Pancreas (tissue), 10 donors: Measurements from ENCODE around the gene GALNT7. TPM values are rescaled to one million over a fixed set of nuclear protein-coding genes. Genes with fewer than 3 reads are reported as not detected.

Experiments
- ATAC-seq, 4 donors: fragments of 200-7000 bp; cut with Tn5 transposase; one replicate each; pipeline versions ENCODE4 v1.8.0 to v1.9.1; 2020; ENCODE audit warnings: mild to moderate bottlenecking in 4 of 4, moderate library complexity in 4 of 4
- DNase-seq, 6 donors: peaks; one replicate each; pipeline ENCODE4 v3.0.0-alpha.2; 2020
- FAIRE-seq: peaks from 2 replicates; lab custom pipeline; 2012; peaks lifted over from hg19 to GRCh38; lab: Jason Lieb, UNC
- H3K27ac ChIP-seq, 4 donors: fragments of 200-600 bp; sonication (generic); 1 replicate in 3 of 4; 2 replicates in 1 of 4; pipeline versions ENCODE4 v1.5.0 to v1.8.0; 2020
- H3K27me3 ChIP-seq, 4 donors: fragments of 200-600 bp; one replicate each; pipeline ENCODE4 v1.8.0; 2021
- H3K36me3 ChIP-seq, 3 donors: fragments of 200-600 bp; sonication (generic) in 1 of 3; one replicate each; pipeline versions ENCODE4 v1.5.0 to v1.8.0; 2020 to 2021
- H3K4me1 ChIP-seq, 3 donors: fragments of 200-600 bp; one replicate each; pipeline ENCODE4 v1.8.0; 2021
- H3K4me3 ChIP-seq, 4 donors: fragments of 200-600 bp; sonication (generic) in 2 of 4; one replicate each; pipeline versions ENCODE4 v1.5.0 to v1.8.0; 2020 to 2021
- H3K9me3 ChIP-seq, 4 donors: fragments of 200-600 bp; one replicate each; pipeline ENCODE4 v1.8.0; 2021
- CTCF ChIP-seq, 4 donors: fragments of 200-600 bp; sonication (generic) in 3 of 4; IDR thresholded peaks; one replicate each; pipeline versions ENCODE4 v1.5.0 to v1.8.0; 2021; ENCODE audit warnings: antibody characterized with exemption in 4 of 4
- WGBS, 2 donors: extraction: QIAGEN DNeasy Blood & Tissue Kit; methylation state at CpG; one replicate each; pipeline ENCODE4 v1.1.7; 2013; 5-methylcytosine and 5-hydroxymethylcytosine counted together
- intact Hi-C, 3 donors: fragments of 100-400 bp; cut with DNase I; formaldehyde crosslinking; loops; one replicate each; pipeline versions ENCODE4 v1.11.1 to v1.14.2; 2022
- polyA plus RNA-seq, 2 donors: library from polyadenylated mRNA; stranded (reverse); fragments of 200-250 nt; gene quantifications; one replicate each; pipeline ENCODE4 v1.2.3, GENCODE V29; 2013
- total RNA-seq, 6 donors: library from RNA; stranded (reverse); fragmentation: NEBNext Ultra II Directional in 4 of 6; extraction: Animal tissue kit (Norgen Biotek cat#: 25700) in 4 of 6; gene quantifications; one replicate each; pipeline versions ENCODE4 v1.2.1 to v1.2.4, GENCODE V29; 2021 to 2023
- donor health status: healthy with polysubstance abuse.
- donor health status: DM: no; HTN: no; CAD: no; lungs with moderate emphysema.
- donor health status: DM: no; HTN: no; CAD: no.
- donor health status: control.
- donor health status: control.
- donor health status: Bipolar disorder and iron deficiency.
- donor health status: DM: yes; HTN: yes; CAD: no.
- donor health status: DM: no; HTN: no; CAD: no.
- donor health status: DM: no; HTN: no; CAD: no.
- donor health status: DM: yes; HTN: yes; CAD: no.

The GALNT7 gene
- total and polyA plus RNA-seq, 8 donors: 5.7 to 31.2 (median 23.0) TPM

- intact Hi-C loops: no loop called here
- Histone ChIP-seq H3K36me3 (no peaks in the 10 kb centered on the region), H3K4me1 (no peaks in the 10 kb centered on the region), H3K27me3 (no peaks in the 10 kb centered on the region), H3K27ac (no peak overlapping the region), H3K9me3 (no peaks in the 10 kb centered on the region), H3K4me3 (no peak overlapping the region)
- 84 to 88% methylated on average over 7 of the region's 7 CpGs for WGBS, 2 donors
- ATAC-seq (no peak), DNase-seq (no peak), FAIRE-seq (no peak)
- no peak for TF ChIP-seq CTCF (IDR thresholded peaks at IDR 0.05)
These were observed 44.3 kb upstream of the GALNT7 start for GRCh38 chr4:173124209-173124865.

- no peak for TF ChIP-seq CTCF (IDR thresholded peaks at IDR 0.05)
- no peak for DNase-seq
- H3K4me1 ChIP-seq: no peaks in the 10 kb centered on the region
- 79 to 83% methylated on average over 4 of the region's 4 CpGs for WGBS, 2 donors
- H3K4me3 ChIP-seq: no peak overlapping the region
- no peaks in the 10 kb centered on the region for H3K27me3 ChIP-seq
- ATAC-seq: no peak
- no peak overlapping the region for H3K27ac ChIP-seq
- intact Hi-C loops: no loop called here
- H3K36me3 ChIP-seq: no peaks in the 10 kb centered on the region
- H3K9me3 ChIP-seq: no peaks in the 10 kb centered on the region
- no peak for FAIRE-seq
These were observed 43.3 kb upstream of the GALNT7 start for GRCh38 chr4:173125216-173125812.

GRCh38 chr4:173128199-173128890 is 40.3 kb upstream of the GALNT7 start:
- H3K4me3 ChIP-seq: no peak overlapping the region
- intact Hi-C loops: no loop called here
- H3K27me3 ChIP-seq: no peaks in the 10 kb centered on the region
- 83 to 85% methylated on average over 6 of the region's 6 CpGs for WGBS, 2 donors
- H3K4me1 ChIP-seq: no peaks in the 10 kb centered on the region
- FAIRE-seq (no peak), DNase-seq (no peak), ATAC-seq (no peak)
- no peaks in the 10 kb centered on the region for H3K36me3 ChIP-seq
- H3K27ac ChIP-seq: no peak overlapping the region
- no peak for TF ChIP-seq CTCF (IDR thresholded peaks at IDR 0.05)
- H3K9me3 ChIP-seq: no peaks in the 10 kb centered on the region

GRCh38 chr4:173130687-173131086 is 37.9 kb upstream of the GALNT7 start:
- 94 to 99% methylated on average over 5 of the region's 5 CpGs for WGBS, 2 donors
- DNase-seq (no peak), FAIRE-seq (no peak), ATAC-seq (no peak)
- H3K4me1 ChIP-seq: no peaks in the 10 kb centered on the region
- no peak overlapping the region for H3K27ac ChIP-seq
- TF ChIP-seq CTCF (IDR thresholded peaks at IDR 0.05): no peak
- no peaks in the 10 kb centered on the region for H3K27me3 ChIP-seq
- no peaks in the 10 kb centered on the region for H3K36me3 ChIP-seq
- no peaks in the 10 kb centered on the region for H3K9me3 ChIP-seq
- no peak overlapping the region for H3K4me3 ChIP-seq
- intact Hi-C loops: no loop called here

DNA sequence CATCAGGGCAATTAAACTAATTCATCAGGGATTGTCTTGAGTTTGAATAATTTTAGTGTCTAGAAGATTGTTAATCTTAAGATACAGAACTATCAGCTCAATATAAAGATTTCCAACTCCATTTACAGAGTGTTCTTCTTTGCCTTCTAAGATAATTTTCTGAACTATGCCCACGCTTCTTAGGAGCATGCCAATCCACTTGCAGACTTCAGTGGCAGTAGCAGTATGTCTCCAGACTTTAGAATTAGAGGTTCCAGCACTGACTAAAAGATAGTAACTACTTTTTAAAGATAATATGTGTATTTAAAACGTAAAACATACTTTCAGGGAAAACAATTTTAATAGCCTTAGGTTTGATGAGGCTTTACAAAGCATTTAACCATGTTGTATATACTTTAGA is 34.2 kb upstream of the GALNT7 start:
- no peaks in the 10 kb centered on the region for H3K36me3 ChIP-seq
- ATAC-seq (no peak), DNase-seq (no peak), FAIRE-seq (no peak)
- intact Hi-C loops: no loop called here
- no peaks in the 10 kb centered on the region for H3K4me1 ChIP-seq
- no peaks in the 10 kb centered on the region for H3K27me3 ChIP-seq
- WGBS, 2 donors: 90 to 93% methylated on average over 2 of the region's 2 CpGs
- no peak overlapping the region for H3K4me3 ChIP-seq
- TF ChIP-seq CTCF (IDR thresholded peaks at IDR 0.05): no peak
- H3K27ac ChIP-seq: no peak overlapping the region
- no peaks in the 10 kb centered on the region for H3K9me3 ChIP-seq
